GM18508 (cell line): ENCODE measurements around the gene AOPEP.
"Not testable (repeated sequence)": the region's sequence is repeated elsewhere in the genome, so short reads cannot be mapped to it uniquely, and the experiment has no call there.

Source experiments
- ATAC-seq: cut with Tn5 transposase; IDR thresholded peaks from one replicate; pipeline ENCODE4 v1.9.1; 2021; ENCODE audit warnings: moderate number of reproducible peaks; ENCODE audit not compliant: insufficient read depth, unreplicated experiment

The AOPEP gene

GRCh38 chr9:94922691-94923107 is 196.2 kb downstream of the AOPEP start:
- ATAC-seq = no peak

GRCh38 chr9:94923326-94924089 is 197.0 kb downstream of the AOPEP start:
- ATAC-seq = no peak

- no peak for ATAC-seq
These were observed 199.4 kb downstream of the AOPEP start for GRCh38 chr9:94925751-94926430.

GRCh38 chr9:94926431-94926800 is 199.9 kb downstream of the AOPEP start:
- no peak for ATAC-seq

GRCh38 chr9:94927048-94927761 is 200.7 kb downstream of the AOPEP start:
- no peak for ATAC-seq

- no peak for ATAC-seq
These were observed 201.5 kb downstream of the AOPEP start for GRCh38 chr9:94927762-94928670.

GRCh38 chr9:94928691-94929368 is 202.3 kb downstream of the AOPEP start:
- no peak for ATAC-seq

- ATAC-seq = no peak
These were observed 202.9 kb downstream of the AOPEP start for GRCh38 chr9:94929369-94929756.

- ATAC-seq = no peak
These were observed 204.6 kb downstream of the AOPEP start for GRCh38 chr9:94931036-94931633.

- ATAC-seq = no peak
These were observed 205.2 kb downstream of the AOPEP start for GRCh38 chr9:94931740-94932139.

GRCh38 chr9:94932652-94933510 is 206.4 kb downstream of the AOPEP start:
- ATAC-seq = no peak

GRCh38 chr9:94933511-94933828 is 207.0 kb downstream of the AOPEP start:
- ATAC-seq = no peak

- ATAC-seq = no peak
These were observed 208.4 kb downstream of the AOPEP start for GRCh38 chr9:94934816-94935328.

- ATAC-seq = no peak
These were observed 208.9 kb downstream of the AOPEP start for GRCh38 chr9:94935396-94935795.

GRCh38 chr9:94936419-94936818 is 209.9 kb downstream of the AOPEP start:
- ATAC-seq = no peak

- no peak for ATAC-seq
These were observed 210.9 kb downstream of the AOPEP start for GRCh38 chr9:94937214-94937903.

- no peak for ATAC-seq
These were observed 211.9 kb downstream of the AOPEP start for GRCh38 chr9:94938384-94938783.

GRCh38 chr9:94940296-94940695 is 213.8 kb downstream of the AOPEP start:
- ATAC-seq = not testable (repeated sequence)
